ENCODE data around the gene DNAAF9.

DNAAF9 gene

DNA sequence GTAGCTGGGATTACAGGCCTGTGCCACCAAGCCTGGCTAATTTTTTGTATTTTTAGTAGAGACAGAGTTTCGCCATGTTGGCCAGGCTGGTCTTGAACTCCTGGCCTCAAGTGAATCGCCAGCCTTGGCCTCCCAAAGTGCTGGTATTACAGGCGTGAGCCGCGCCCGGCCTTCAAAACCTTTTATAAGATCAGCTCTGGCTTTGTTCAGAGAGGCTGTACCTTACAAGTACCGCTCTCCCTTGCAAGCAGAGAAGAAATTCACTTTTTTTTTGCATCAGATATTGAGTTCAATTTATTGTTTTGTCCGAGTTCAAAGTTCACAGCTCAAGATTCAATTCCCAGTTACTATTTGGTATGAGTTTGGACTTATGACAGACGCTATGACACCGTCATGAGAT lies 1.9 kb upstream of the DNAAF9 start:
- DNase-seq = no peak

- DNase-seq = no peak
Observed at GRCh38 chr20:3407771-3408637, 535 bp upstream of the DNAAF9 start.

- no peak for DNase-seq
Observed at GRCh38 chr20:3406481-3407039, 909 bp downstream of the DNAAF9 start.

DNA sequence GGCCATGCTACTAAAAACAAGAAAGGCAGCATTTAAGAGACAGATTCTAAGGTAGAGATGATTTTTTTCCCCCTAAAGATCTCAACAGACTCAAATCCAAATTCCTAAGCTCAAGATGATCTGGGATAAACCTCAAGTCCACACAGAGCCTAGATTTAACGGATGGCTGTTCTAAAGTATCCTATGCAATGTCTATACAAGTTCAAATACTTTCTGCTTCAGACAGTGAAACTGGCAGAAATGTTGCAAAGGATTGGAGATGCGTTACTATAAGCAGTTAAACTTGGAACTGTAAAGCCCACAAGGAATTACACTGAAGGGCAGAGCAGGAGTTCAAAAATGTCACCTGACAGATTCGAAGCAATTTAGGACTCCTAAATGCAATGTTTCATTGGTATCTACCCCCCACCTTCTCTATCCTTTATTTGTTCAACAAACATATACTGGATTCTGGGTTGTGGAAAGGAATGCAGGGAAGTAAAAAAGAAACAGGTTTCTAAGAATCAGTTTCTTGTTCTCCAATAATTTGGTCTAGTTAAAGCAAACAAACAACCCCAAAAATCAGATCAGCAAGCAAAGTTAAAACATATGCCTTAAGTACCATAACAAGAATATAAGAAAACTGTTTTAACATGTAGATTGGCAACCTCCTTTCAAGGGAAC lies 1.6 kb downstream of the DNAAF9 start:
- no peak for DNase-seq

DNA sequence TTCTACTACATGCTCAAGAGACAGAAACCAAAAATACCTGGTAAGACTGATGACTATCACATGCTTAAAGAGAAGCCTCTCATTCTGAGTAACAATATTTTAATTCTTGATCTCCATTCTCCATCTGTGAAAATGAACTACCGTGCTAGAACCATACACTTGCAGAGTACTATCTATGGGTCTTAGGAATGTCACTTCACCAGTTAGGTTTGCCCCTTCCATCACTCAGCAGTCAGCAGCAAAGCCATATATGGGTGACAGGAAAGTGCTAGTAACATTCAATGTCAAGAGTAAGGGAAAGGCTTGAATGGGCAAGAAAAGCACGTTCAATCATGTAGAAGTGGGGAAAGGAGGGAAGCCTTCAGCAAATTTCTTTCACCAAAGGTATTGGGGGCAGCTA lies 2.3 kb downstream of the DNAAF9 start:
- no peak for DNase-seq

DNA sequence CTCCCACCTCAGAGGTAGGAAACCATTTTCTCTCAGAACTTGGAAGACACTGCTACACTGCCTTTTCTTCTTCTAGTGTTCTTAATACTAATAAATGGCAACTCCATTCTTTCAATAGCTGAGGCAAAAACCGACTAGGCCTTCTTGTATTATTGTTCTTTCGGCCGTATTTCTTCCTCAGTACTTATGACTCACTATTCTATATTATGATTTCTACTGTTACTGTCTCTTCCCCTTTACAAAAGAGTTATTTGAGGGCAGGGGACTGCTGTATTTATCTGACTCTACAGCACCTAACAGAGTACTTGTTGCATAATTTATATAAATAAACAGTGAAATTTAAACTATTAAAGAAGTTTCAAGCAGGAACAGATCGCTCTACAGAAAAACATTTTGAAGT lies 3.1 kb downstream of the DNAAF9 start:
- no peak for DNase-seq

- no peak for DNase-seq
Observed at GRCh38 chr20:3403741-3404140, 3.7 kb downstream of the DNAAF9 start.

DNA sequence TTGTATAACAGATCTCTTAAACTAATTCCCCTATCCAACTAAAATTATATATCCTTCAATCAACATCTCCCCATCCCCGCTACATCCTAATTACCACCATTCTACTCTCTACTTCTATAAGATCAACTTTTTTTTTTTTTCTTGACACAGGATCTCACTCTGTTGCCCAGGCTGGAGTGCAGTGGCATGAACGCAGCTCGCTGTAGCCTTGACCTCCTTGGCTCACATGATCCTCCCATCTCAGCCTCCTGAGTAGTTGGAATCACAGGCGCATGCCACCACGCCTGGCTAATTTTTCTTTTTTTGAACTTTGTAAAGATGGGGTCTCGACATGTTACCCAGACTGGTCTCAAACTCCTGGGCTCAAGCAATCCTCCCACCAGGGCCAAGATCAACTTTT lies 5.0 kb downstream of the DNAAF9 start:
- DNase-seq = no peak

DNA sequence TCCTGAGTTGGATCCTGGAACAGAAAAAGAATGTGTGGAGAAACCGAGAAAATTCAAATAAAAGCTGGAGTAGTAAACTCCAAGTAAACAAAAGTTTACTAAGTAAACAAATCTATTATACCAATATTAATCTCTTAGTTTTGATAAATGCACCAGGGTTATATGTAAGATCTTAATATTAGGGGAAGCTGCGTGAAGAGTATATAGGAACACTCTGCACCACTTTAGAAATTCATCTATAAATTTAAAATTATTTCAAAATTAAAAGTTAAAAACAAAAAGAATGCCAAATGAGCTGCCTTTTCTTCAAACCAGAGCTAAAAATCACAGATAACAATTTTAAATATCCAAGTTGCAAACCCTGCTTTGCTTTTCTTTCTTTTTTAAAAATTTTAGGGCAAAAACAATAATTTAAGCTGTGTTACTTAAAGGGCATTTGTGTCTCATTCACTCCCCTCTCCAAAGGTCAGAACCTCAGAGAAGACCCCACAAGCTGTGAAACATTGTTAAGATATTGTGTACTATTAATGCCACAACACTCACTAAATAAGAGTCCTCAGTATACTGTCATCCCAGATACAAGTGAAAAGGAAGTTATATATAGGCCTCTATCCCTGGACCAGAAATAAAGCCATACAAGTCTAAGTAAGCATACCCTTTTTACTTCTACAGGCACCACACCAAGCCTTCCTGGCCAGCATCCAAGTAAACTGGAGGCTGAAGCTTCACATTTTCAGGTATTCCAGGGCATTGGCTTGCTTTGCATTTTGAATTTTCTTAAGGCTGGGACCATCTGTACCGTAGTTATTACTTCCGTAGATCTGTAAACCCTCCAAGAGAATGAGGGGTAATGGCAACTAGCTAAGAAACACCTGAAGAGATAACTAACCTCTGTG lies 7.0 kb downstream of the DNAAF9 start:
- DNase-seq = no peak

DNA sequence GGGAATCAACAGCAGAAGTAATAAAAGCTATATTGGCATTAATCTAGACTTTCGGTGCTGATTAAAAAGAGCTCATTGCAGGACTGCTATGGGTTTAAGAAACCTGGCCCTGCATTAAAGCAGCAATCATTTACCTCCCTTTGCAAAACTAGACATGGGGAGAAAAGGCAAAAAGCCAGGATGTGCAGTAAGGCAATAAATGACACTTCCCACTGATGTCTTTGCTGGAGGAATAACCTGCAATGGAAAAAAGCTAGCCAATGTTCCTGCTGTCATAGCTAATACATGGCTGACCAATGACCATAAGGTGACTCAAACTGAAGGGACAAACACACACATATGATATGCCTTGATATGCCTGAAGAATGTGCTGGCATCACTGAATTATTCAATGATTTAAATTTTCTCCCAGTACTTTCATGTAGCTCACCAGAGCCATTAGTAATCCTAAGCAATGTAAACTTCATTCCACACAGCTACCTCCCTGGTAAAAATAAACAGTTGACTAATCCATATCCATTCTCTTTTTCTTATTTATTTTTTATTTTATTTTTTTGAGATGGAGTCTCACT lies 8.7 kb downstream of the DNAAF9 start:
- no peak for DNase-seq

DNA sequence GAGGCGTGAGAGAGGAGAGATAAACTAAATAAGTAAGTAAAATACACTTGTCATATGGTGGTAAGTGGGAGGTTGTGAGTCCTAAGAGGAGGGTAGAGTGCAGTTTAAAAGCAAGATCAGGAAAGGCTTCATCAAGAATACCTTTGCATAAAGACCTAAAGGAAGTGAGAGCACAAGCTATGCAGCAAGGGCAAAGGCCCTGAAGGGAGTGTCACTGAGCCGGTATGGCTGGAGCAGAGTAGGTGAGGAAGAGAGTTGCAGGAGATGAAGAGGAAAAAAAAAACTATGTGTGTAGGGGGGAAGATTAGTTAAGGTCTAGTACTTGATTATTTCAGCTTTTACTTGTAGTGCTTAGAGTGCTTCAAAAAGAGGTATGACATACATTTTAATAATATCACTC lies 11.0 kb downstream of the DNAAF9 start:
- no peak for DNase-seq

DNA sequence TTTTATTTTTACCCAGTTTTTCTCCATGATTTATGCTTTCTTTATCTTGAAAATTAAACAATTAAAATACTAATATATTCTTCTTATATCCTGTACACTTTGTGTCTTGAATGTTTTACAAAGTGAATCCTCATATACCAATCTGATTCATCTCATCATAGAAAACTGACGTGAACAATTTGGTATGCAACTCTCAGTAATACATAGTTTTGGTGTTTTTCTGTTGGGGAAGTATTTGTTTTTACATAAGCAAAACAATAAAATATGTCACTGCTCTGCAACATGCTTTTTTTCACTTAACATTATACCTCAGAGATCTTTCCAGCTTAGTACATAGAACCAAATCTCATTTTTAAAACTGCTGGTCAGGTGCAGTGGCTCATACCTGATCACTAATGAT lies 14.7 kb downstream of the DNAAF9 start:
- no peak for DNase-seq

GRCh38 chr20:3390759-3391425 lies 16.6 kb downstream of the DNAAF9 start:
- no peak for DNase-seq

DNA sequence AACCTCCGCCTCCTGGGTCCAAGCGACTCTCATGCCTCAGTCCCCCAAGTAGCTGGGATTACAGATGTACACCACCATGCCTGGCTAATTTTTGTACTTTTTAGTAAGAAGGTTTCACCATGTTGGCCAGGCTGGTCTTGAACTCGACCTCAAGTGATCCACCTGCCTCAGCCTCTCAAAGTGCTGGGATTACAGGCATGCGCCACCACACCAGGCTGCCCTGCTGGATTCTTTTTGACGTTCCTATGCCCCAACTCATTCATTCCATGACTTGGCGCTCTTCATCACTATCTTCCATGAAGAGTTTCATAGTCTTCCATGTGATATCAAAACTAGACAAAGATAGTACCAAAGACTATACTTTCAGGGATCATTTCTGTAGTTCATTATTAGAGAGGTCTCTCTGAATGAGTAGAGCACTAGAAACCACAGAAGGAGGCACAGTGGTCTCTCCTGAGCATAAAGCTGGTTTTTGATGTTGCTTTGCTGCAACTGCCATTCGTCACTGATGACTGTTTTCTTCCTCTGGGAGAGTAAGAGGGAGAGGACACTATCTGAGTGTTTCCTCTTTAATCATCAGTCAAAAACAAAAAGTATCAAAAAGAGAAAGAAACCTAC lies 23.5 kb downstream of the DNAAF9 start:
- DNase-seq = no peak

- no peak for DNase-seq
Observed at GRCh38 chr20:3382836-3383235, 24.6 kb downstream of the DNAAF9 start.

DNA sequence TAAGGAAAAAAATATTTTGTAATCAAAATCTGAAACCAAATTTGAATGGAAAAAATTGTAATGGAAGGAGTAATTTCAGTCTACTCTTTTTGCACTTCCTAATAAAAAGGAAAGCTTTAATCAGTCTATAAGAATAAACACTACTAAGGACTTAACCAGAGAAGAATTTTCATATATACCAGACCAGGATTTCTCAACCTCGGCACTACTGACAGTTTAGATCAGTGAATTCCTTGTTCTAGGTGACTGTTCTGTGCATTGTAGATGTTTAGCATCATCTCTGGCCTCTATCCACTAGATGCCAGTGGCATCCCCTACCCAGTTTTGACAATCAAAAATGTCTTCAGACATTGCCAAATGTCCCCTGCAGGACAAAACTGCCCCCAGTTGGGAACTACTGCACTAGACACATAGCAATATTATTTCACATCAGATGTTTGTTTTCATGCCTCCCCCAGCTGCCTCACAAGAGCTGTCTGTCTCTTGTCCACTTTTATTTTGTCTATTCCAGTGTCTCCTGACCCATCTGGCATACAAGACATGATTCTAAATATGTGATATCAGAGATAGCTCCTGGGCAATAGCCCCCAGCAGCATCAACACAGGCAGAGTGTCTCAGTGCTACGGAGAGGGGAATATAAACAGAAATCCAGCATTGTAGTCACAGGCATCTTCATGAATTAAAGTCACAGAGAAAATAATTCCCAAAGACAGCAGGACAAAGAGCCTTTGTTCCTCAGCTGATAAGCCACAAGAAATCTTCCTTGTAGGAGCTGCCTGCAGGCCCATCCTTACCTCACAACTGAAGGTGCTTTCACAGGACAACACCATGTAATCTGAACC lies 27.0 kb downstream of the DNAAF9 start:
- no peak for DNase-seq

DNA sequence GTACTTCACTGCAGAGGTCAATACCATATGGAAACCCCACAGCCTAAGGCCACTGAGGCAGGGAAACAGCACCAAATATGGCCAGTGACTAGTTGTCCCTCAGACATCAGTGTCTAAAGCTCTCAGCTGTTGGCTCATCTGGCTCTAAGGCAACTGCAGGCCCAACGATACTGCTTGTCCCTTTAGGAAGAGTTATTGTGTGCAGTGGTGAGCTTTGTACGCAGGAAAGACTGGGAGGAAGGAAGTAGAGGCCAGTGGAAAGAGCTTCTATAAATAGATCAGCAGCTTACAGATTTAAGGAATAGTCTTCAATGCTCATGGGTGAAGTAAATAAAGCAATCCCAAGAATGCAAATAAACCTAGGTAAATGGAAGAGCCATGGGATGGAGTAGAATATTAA lies 29.3 kb downstream of the DNAAF9 start:
- no peak for DNase-seq

- no peak for DNase-seq
Observed at GRCh38 chr20:3377644-3378043, 29.8 kb downstream of the DNAAF9 start.

- no peak for DNase-seq
Observed at GRCh38 chr20:3374296-3374695, 33.2 kb downstream of the DNAAF9 start.

GRCh38 chr20:3371754-3372153 lies 35.7 kb downstream of the DNAAF9 start:
- DNase-seq = no peak

DNA sequence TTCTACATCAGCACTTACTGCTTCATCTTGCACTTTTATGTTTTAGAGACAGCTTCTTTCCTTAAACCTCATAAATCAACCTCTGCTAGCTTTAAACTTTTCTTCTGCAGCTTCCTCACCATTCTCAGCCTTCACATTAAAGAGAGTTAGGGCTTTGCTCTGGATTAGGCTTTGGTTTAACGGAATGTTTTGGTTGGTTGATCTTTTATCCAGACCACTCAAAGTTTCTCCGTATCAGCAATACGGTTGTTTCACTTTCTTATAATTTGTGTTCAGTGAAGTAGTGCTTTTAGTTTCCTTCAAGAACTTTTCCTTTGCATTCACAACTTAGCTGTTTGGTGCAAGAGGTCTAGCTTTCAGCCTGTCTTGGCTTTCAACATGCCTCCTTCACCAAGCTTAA lies 40.4 kb downstream of the DNAAF9 start:
- DNase-seq = no peak

Data from cerebellar nuclear complex (tissue), 1 donor.